ENCODE results near the gene CCDC92B. TPM values are rescaled to one million over a fixed set of nuclear protein-coding genes. Genes with fewer than 3 reads are reported as not detected.

The CCDC92B gene
- total and polyA plus RNA-seq, 8 donors, result 0.12 to 1.7 (median 0.48) TPM; not detected in 5

DNA sequence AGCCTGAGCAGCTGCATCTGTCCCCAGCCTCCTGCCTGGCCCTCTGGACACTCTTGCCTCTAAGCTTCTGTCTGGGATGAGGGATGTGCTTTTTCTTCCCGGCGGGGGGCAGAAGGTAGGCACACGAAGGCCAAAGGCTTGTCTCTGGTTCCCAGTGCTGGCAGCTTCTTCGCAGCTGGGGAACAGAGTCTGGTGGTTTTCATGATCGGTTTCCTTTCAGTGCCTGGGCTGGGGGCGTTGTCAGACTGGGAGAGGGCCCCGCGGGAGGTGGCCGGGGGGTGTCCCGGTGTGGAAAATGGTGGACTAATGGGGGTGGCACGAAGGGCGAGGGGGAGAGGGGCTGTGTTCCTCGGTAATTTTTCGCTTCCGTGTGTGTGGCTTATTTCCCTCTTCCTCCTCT, 47.8 kb upstream of the CCDC92B start:
- Histone ChIP-seq H3K9me3 (no peaks in the 10 kb centered on the region), H3K27ac (peak overlapping the region; percentile 54 to 74 (median 56)), H3K4me1 (peaks cover 6 to 64% (median 31%) of the 10 kb centered on the region in 4 donors), H3K27me3 (peaks cover 0 to 36% (median 0%) of the 10 kb centered on the region in 3 donors), H3K4me3 (peak overlapping the region; percentile 6 to 54 (median 36)), H3K36me3 (no peaks in the 10 kb centered on the region)
- WGBS, 5 donors, result 11 to 55% (median 40%) methylated on average over 14 to 15 of the region's 15 CpGs
- TF ChIP-seq EP300 (IDR thresholded peaks at IDR 0.05) (no peak), POLR2AphosphoS5 (IDR thresholded peaks at IDR 0.05) (no peak), POLR2A (IDR thresholded peaks at IDR 0.05) (no peak)
- TF ChIP-seq, protein P1, sequence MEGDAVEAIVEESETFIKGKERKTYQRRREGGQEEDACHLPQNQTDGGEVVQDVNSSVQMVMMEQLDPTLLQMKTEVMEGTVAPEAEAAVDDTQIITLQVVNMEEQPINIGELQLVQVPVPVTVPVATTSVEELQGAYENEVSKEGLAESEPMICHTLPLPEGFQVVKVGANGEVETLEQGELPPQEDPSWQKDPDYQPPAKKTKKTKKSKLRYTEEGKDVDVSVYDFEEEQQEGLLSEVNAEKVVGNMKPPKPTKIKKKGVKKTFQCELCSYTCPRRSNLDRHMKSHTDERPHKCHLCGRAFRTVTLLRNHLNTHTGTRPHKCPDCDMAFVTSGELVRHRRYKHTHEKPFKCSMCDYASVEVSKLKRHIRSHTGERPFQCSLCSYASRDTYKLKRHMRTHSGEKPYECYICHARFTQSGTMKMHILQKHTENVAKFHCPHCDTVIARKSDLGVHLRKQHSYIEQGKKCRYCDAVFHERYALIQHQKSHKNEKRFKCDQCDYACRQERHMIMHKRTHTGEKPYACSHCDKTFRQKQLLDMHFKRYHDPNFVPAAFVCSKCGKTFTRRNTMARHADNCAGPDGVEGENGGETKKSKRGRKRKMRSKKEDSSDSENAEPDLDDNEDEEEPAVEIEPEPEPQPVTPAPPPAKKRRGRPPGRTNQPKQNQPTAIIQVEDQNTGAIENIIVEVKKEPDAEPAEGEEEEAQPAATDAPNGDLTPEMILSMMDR (IDR thresholded peaks at IDR 0.05), result no peak
- intact Hi-C loops (cut with DNase I; ENCODE audit: low total_unique reads), result no loop called here
- DNase-seq, result no peak

- Histone ChIP-seq H3K4me1 (peaks cover 6 to 66% (median 31%) of the 10 kb centered on the region in 4 donors), H3K36me3 (no peaks in the 10 kb centered on the region), H3K27me3 (peaks cover 0 to 41% (median 0%) of the 10 kb centered on the region in 3 donors), H3K27ac (peak within 1 kb of the TSS; percentile 54 to 74 (median 56)), H3K9me3 (no peaks in the 10 kb centered on the region), H3K4me3 (peak within 1 kb of the TSS; percentile 29 to 54 (median 36))
- DNase-seq, result peak; percentile 65 to 69
- intact Hi-C loops (cut with DNase I; ENCODE audit: low total_unique reads), result no loop called here
- TF ChIP-seq EP300 (IDR thresholded peaks at IDR 0.05), result no peak
- TF ChIP-seq POLR2AphosphoS5 (IDR thresholded peaks at IDR 0.05), result peak in 1 of 3 donors; percentile 33
- 24 to 52% (median 48%) methylated on average over 21 to 39 of the region's 39 CpGs for WGBS, 5 donors
These were observed 47.0 kb upstream of the CCDC92B start, which contains the start of gene RAP1GAP2 for GRCh38 chr17:2796164-2797125. Gene RAP1GAP2 (plus strand): TSS chr17:2796438. CDS start chr17:2796528, 90 bp downstream.

- Histone ChIP-seq H3K9me3 (no peaks in the 10 kb centered on the region), H3K27ac (peak overlapping the region in 3 of 5 donors; percentile 54 to 74 (median 56)), H3K4me1 (peaks cover 6 to 72% (median 31%) of the 10 kb centered on the region in 4 donors), H3K27me3 (peaks cover 0 to 50% (median 0%) of the 10 kb centered on the region in 3 donors), H3K4me3 (peak overlapping the region in 3 of 4 donors; percentile 32 to 54 (median 41)), H3K36me3 (no peaks in the 10 kb centered on the region)
- TF ChIP-seq EP300 (IDR thresholded peaks at IDR 0.05), result no peak
- DNase-seq, result no peak
- intact Hi-C loops (cut with DNase I; ENCODE audit: low total_unique reads), result no loop called here
- 61 to 82% (median 68%) methylated on average over 23 to 28 of the region's 28 CpGs for WGBS, 5 donors
These were observed 46.1 kb upstream of the CCDC92B start for GRCh38 chr17:2795441-2796163.

DNA sequence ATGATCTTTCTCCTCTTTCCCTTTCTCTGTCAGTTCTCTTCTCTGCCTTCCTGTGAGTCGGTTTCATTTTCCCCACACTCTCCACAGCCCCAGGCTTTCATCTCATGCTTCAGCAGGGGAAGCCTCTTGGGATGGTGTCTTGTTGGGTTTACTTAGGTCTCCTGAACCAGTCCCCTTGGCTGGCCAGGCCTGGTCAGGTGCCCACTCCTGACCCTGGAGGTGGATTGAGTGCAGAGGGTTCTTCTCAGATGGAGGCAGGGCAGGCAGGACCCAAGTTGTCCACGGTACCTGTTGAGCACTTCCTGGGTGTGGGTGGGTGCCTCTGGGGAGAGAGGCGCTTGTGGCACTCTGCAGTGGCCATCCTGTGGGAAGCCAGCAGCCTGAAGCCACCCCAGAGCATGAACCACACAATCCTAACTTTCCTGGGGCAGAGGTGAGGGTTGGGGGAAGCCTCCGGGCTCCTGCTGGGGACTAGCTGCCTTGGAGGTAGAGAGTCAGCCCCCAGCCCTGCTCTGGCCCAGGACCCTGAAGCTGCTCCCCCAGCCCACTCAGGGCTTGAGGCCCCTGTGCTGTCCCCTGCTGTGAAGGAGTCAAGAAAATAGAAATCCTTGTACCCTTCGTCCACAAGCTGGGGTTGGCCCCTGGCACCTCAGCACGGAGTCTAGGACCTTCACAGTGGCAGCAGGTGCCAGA, 44.8 kb upstream of the CCDC92B start:
- WGBS, 5 donors, result 65 to 86% (median 79%) methylated on average over 3 to 6 of the region's 6 CpGs
- intact Hi-C loops (cut with DNase I; ENCODE audit: low total_unique reads), result no loop called here
- peaks cover 0 to 59% (median 0%) of the 10 kb centered on the region in 3 donors for H3K27me3 ChIP-seq
- no peak for DNase-seq
- no peaks in the 10 kb centered on the region for H3K9me3 ChIP-seq
- H3K4me3 ChIP-seq, result no peak overlapping the region
- no peak for TF ChIP-seq POLR2A (IDR thresholded peaks at IDR 0.05)
- H3K27ac ChIP-seq, result peak overlapping the region in 1 of 5 donors; percentile 50
- H3K36me3 ChIP-seq, result no peaks in the 10 kb centered on the region
- H3K4me1 ChIP-seq, result peaks cover 6 to 67% (median 31%) of the 10 kb centered on the region in 4 donors

DNA sequence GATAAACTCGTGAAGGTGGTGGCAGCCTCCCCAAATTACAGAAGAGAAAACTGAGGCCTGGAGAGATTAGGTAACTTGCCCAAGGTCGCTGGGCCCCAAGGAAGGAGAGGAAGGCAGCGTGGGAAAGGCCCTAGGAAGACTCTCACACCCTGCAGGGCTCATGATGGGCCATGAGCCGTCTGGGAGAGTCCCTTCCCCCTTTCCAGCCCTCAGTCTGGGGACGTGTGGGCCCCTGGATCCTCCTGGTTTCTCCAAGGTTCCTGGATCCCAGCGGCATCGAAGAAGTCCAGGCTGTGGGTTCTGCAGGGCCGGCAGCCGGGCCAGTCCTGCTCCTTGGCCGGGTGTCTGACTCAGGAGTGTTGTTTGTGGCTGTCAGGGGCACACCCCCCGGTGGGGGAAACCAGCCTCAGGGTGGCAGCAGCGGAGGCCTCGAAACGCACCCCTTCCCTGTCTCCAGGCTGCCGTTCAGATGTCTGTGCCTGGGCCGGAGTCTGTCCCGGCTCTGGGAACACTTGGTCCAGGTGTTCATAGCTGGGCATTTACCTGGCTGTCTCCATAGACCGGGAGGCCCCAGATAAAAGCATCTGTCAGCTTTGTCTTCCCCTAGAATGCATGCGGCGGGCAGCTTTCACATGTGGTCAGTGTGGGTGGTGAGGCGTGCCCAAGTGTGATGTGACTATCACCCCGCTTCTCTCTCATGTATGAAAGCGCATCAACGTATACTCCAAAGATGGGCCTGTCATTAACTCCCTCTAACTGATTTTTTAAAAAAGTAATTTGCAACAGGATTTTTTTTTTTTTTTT, 43.1 kb upstream of the CCDC92B start:
- DNase-seq, result no peak
- no peaks in the 10 kb centered on the region for H3K36me3 ChIP-seq
- intact Hi-C loops (cut with DNase I; ENCODE audit: low total_unique reads), result no loop called here
- H3K4me3 ChIP-seq, result no peak overlapping the region
- peaks cover 0 to 48% (median 0%) of the 10 kb centered on the region in 3 donors for H3K27me3 ChIP-seq
- TF ChIP-seq POLR2AphosphoS5 (IDR thresholded peaks at IDR 0.05), result no peak
- no peak for TF ChIP-seq EP300 (IDR thresholded peaks at IDR 0.05)
- TF ChIP-seq, protein P1 (IDR thresholded peaks at IDR 0.05), result no peak
- TF ChIP-seq POLR2A (IDR thresholded peaks at IDR 0.05), result no peak
- 65 to 71% (median 65%) methylated on average over 16 to 24 of the region's 24 CpGs for WGBS, 5 donors
- H3K27ac ChIP-seq, result peak overlapping the region in 1 of 5 donors; percentile 39
- no peaks in the 10 kb centered on the region for H3K9me3 ChIP-seq
- peaks cover 6 to 51% (median 21%) of the 10 kb centered on the region in 4 donors for H3K4me1 ChIP-seq

All from stomach (tissue), 9 donors.